IPS-NIHi7 (cell line): Measurements from ENCODE around the gene STX1B.

Experiments
- DNase-seq: peaks from one replicate; pipeline ENCODE4 v3.0.0; 2012; ENCODE audit warnings: mixed read lengths; ENCODE audit errors: extremely low spot score

Gene STX1B

DNA sequence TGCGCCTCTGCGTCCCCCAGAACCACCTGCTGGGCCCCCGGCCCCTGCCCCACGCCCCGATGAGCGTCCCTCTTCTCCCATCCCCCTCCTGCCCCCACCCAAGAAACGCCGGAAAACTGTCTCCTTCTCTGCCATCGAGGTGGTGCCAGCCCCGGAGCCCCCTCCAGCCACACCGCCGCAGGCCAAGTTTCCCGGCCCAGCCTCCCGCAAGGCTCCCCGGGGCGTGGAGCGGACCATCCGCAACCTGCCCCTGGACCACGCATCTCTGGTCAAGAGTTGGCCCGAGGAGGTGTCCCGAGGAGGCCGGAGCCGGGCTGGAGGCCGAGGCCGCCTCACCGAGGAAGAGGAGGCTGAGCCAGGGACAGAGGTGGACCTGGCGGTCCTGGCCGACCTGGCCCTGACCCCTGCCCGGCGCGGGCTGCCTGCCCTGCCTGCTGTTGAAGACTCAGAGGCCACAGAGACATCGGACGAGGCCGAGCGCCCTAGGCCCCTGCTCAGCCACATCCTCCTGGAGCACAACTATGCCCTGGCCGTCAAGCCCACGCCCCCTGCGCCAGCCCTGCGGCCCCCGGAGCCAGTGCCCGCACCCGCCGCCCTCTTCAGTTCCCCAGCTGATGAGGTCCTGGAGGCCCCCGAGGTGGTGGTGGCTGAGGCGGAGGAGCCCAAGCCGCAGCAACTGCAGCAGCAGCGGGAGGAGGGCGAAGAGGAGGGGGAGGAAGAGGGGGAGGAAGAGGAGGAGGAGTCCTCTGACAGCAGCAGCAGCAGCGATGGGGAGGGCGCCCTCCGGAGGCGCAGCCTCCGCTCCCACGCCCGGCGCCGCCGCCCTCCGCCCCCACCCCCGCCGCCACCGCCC, 31.0 kb downstream of the STX1B start:
- no peak for DNase-seq

DNA sequence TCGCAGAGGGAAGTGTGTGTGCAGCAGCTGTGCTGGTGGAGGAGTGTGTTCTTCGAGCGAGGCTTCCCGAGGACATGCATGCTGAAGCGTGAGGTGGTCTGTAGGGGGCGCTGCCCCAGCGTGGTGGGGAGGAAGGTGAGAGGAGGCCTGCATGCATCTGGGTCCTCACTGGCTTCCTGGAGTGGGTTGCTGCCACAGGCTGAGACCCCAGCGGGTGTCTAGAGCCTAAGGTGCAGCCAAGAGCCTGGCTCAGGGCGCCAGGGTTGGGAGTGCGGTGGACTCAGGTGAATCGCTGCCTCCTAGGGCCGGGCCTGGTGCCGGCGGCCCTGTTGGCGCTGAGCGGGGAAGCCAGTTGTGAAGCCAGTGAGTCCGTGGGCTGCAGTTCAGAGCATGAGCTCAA, 32.9 kb downstream of the STX1B start:
- DNase-seq = peak; percentile 81

DNA sequence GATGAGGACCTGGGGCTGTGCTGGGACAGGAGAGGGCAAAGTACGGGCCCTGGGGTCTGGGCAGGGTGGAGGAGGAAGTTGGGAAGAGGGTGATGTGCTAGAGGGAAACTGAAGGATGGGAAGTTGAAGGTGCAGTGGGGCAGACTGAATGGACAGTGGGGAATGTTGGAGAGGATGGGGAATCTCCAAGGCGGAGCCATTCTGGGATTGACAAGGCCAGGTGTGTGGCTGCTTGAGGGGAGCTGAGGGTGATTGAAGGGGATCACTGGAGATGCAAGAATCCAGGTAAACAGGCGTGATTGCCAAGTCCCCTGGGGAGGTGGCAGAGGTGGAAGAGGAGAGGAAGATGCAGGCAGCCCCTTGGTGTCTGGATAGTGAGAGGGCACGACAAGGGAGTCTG, 34.0 kb downstream of the STX1B start:
- DNase-seq = no peak

DNA sequence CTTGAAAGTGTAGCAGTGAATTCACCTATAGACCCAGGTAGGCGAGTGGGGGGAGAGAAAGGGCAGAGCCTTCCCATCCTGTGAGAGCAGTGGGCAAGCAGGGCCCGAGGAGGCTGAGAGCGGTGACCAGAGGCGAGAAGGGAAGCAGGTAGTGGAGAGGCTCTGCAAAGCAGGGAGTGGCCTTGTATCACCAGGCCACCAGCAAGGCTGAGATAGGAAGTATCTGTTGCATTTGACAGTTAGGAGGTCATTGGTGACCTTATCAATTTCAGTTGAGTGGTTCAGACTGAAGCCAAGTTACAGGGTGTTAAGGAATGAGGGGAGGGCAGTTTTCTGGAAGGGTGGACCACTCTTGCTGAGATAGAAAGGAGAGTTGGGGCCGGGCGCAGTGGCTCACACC, 36.1 kb downstream of the STX1B start:
- no peak for DNase-seq

DNA sequence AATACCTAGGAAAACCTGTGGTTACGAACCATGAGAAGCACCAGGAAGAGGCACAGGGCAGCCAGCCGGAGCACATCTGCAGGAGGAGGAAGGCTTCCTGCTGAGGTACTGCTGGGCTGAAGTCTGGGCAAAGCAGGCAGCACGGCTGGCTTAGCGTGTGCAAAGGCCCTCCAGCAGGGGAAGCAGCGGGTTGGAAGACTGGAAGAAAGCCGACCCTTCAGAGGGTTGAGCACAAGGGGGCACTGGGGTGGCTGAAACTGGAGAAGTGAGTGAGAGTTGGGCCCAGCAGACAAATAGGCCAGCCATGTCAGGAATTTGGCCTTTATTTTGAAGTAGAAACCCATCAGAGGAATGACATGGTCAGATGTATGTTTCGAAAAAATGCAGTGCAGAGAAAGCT, 37.6 kb downstream of the STX1B start:
- DNase-seq = peak; percentile 35

DNA sequence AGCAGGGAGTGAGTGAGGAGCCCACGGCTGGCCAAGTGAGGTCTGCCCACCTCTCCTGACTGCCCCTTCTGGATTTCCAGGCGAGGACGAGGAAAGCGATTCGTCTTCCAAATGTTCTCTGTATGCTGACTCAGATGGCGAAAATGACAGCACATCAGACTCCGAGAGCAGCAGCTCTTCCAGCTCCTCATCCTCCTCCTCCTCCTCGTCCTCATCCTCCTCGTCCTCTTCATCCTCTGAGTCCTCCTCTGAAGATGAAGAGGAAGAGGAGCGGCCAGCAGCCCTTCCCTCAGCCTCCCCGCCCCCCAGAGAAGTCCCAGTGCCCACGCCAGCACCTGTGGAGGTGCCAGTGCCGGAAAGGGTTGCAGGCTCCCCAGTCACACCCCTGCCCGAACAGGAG, 39.1 kb downstream of the STX1B start:
- DNase-seq = no peak

DNA sequence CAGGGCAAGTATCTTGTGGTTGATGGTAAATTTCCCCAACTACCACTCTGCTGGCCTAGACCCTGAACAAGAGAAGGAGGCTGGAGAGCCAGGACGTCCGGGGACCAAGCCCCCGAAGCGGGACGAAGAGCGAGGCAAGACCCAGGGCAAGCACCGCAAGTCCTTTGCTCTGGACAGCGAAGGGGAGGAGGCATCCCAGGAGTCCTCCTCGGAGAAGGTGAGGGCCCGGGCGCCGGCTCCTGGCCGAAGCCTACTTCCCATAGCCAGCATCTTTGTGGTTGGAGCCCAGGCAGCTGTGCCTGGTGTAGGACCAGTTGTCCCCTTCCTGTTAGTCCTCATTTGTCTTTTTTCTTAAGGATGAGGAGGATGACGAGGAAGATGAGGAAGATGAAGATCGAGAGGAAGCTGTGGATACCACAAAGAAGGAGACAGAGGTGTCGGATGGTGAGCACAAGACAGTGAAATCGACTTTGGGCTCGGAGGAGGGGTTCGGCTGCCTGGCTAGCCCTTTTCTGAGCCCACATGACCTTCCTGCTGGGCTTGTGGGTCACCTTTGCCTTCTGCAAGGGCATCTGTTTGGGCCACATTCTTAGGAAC, 41.1 kb downstream of the STX1B start:
- no peak for DNase-seq

DNA sequence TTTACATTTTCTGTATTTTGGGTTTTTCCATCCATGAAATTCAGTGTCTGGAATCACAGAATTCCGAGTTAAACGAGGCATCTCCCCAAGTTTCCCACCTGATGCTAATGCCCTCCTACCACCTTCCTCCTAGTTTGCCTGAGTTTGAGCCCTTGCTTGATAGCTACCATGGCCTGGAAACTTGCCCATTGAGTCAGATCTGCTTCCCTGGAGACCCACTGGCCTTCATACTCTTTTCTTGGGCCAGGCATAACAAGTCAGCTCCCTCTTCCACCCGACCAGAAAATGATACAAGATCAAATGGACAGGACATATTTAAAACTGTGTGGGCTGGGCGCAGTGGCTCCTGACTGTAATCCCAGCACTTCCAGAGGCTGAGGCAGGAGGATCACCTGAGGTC, 42.6 kb downstream of the STX1B start:
- no peak for DNase-seq

DNA sequence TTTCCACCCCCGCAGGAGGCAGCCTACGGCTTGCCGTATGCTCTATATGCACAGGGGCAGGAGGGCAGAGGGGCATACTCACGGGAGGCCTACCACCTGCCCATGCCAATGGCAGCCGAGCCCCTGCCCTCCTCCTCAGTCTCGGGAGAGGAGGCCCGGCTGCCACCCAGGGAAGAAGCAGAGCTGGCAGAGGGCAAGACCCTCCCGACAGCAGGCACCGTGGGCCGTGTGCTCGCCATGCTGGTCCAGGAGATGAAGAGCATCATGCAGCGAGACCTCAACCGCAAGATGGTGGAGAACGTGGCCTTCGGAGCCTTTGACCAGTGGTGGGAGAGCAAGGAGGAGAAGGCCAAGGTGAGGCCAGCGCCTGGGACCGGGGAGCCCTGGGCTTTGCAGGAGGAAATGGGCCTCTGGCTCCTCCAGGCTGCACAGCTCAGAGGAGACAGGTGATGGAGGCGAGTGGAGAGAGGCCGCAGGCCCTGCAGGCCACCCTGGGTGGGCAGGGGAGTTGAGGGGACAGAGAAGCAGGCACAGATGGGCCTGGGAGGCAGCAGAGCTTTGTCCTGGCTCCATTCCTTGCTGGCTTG, 44.3 kb downstream of the STX1B start:
- DNase-seq = no peak

DNA sequence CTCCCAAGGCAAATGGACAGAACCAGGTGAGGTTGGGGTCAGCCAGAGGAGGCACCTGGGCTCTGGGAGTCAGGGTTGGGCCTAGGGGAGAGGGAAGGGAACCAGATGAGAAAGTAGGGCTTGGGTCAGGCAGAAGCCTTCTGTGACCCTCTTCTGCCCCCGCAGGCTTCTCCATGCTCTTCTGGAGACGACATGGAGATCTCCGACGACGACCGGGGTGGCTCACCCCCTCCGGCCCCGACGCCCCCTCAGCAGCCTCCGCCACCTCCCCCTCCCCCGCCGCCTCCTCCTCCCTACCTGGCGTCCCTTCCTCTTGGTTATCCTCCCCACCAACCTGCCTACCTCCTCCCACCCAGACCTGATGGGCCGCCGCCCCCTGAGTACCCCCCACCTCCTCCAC, 45.0 kb downstream of the STX1B start:
- no peak for DNase-seq

DNA sequence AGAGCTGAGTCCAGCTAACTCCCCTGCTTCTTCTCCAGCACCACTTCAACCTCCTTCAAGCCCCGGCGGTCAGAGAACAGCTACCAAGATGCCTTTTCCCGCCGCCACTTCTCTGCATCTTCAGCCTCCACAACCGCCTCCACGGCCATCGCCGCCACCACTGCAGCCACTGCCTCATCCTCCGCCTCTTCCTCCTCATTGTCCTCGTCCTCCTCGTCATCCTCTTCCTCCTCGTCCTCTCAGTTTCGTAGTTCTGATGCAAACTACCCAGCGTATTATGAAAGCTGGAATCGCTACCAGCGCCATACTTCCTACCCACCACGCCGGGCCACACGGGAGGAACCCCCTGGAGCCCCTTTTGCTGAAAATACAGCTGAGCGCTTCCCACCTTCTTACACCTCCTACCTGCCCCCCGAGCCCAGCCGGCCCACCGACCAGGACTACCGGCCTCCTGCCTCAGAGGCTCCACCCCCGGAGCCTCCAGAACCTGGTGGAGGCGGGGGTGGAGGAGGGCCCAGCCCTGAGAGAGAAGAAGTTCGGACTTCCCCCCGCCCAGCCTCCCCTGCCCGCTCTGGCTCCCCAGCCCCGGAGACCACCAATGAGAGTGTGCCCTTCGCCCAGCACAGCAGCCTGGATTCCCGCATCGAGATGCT, 45.7 kb downstream of the STX1B start:
- DNase-seq = no peak

DNA sequence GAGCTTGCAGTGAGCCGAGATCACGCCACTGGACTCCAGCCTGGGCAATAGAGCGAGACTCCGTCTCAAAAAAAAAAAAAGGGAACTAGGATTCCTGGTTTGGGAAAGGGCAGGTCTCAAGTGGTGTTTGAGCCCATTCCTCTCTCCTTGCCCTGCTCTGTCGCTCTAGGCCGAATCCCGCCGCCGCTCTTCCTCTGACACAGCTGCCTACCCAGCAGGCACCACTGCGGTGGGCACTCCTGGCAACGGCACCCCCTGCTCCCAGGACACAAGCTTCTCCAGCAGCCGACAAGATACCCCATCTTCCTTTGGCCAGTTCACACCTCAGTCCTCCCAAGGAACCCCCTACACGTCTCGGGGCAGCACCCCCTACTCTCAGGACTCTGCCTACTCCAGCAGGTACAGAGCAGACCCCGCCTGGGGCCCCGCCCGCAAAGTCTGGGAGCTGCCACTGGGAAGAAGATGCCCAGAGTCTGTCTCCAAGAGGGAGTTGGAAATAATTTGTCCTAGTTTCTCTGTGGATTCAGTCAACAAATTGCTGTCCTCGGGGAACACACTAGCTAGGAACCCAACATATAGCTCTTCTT, 46.4 kb downstream of the STX1B start:
- no peak for DNase-seq

DNA sequence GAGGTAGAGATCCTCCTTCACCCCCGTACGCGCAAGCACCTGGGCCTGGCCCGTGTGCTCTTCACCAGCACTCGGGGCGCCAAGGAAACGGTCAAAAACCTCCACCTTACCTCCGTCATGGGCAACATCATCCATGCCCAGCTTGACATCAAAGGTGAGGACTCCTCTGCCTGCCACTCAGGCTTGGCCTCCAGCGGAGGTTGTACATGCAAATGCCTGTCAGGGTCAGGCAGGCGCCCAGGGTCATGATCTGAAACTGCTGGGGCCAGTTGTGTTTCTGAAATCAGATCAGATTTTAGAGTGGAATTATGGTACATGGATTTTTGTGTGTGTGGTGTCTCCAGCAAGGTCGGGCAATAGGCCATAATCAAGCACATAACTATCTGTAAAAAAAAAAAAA, 49.1 kb downstream of the STX1B start:
- DNase-seq = no peak

DNA sequence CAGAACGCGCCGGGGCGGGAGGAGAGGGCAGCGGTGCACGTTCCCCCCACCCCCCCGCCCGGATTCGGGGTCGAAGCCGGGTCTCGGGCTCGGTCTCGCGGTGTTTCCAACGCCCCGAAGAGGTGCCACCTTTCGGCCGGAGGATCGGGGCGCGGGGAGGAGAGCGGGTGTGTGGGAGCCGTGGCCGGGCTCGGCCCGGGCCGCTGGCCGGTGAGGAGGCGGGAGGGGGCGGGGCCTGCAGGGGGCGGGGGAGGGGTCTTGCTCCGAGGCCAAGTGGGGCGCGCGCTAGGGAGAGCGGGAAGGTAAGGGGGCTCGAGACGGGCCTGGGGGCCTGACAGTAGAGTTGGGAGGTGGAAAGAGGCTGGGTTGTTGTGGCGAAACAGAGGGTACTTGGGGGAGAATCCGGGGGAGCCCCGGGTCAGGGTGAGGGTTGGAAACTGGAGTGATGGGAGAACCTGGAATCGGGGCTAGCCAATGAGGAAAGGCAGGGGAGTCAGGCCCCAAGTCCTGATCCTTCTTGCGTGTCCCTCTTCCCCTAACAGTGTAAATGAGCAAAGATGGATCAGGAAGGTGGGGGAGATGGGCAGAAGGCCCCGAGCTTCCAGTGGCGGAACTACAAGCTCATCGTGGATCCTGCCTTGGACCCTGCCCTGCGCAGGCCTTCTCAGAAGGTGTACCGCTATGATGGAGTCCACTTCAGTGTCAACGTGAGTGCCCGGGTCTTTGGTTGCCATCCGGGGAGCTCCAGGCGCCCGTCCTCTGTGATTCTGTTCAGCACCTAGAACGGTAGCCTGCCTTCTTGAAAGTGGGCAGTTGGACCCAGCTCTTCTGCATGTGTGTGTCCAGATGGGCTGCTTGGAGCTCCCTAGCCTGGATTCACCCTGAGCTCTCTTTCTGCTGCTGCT, 52.0 kb downstream of the STX1B start:
- DNase-seq = peak; percentile 89

DNA sequence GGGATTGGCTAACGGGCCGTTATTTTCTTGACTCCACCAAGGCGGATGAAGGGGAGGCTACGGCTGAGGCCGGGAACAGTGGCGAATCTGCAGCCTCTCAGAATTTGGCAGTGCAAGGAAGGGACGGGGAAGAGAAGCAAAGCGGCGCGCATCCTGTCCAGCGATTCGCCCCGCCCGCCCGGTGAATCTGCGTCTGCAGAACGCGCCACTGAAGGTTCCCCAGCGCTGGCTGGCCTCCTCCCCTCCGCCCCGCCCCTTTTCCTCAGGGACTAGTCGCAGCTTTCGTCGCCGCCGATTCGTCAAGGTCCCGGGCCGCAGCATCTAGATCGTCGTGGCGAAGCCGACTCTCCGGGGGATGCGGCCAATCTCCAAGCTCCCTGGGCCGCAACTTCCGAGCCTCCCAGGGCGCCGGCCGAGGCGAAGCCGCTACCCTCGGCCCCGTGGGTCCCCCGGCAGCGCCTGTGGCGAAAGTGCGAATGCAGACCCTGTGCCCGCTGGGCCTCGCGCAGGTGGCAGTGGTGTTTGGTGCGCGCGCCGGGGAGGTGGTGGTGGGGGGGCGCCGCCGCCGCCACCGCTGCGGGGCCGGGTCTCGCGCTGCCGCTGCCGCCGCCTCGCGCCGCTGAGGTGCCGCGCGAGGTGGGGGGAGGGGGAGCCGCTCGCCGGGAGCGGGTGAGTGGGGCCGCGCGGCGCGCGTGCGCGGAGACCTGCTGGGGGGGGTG, 52.8 kb downstream of the STX1B start, which contains the start of gene SETD1A:
SETD1A (plus strand) TSS at position 299 of the 719 bp plus-strand sequence. CDS start 978 bp downstream, outside the sequence.
- DNase-seq = peak; percentile 94

DNA sequence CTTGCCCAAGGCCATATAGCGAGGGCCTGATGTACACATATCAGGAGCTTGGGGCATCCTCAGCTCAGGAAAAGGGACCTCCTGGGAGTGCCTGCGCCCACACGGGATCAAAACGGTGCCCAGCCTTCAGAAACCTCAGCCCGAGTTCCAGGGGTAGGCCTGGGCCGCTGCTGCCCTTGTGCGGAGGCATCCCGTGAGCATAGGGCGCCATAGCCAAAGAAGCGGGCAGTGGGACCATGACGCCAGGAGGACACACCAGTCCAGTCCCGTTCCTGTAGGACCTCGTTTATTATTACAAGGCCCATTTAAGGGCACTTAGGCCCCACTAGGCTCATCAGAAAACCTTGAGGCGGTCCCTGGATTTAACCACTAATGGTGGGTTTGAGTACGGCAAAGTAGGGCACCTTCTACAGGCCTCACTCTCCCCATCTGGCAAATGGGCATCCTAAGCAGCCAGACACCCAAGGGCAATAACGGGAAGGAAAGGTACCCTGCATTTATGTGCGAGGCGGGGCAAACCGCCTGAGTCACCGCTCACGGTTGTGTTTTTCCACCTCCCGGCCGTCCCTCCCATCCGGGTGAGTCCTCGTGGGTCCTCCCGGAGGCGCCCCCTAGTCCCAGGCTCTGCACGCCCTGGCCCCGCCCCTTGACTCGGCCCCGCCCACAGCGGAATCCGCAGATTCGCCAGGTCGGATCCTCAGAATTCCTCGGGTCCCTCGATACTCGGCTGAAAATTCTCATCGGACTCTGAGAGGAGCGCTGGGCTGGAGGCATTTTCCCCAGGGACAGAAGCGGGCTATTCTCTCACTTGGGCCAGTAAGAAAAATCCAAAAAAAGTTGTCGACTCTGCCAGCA, 53.6 kb downstream of the STX1B start:
- peak; percentile 84 for DNase-seq

DNA sequence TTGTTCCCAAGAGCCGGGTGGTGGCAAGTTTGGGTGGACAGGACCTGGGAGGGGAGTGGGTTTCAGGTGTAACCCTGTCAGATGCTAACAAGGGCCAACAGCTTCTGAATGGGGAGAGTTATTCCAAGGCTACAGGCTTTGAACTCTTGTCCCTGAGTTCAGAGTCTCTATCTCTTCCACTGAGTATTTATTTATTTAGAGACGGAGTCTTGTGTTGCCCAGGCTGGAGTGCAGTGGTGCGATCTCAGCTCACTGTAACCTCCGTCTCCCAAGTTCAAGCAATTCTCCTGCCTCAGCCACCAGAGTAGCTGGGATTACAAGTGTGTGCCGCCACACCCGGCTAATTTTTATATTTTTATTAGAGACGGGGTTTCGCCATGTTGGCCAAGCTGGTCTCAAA, 55.4 kb downstream of the STX1B start:
- no peak for DNase-seq

DNA sequence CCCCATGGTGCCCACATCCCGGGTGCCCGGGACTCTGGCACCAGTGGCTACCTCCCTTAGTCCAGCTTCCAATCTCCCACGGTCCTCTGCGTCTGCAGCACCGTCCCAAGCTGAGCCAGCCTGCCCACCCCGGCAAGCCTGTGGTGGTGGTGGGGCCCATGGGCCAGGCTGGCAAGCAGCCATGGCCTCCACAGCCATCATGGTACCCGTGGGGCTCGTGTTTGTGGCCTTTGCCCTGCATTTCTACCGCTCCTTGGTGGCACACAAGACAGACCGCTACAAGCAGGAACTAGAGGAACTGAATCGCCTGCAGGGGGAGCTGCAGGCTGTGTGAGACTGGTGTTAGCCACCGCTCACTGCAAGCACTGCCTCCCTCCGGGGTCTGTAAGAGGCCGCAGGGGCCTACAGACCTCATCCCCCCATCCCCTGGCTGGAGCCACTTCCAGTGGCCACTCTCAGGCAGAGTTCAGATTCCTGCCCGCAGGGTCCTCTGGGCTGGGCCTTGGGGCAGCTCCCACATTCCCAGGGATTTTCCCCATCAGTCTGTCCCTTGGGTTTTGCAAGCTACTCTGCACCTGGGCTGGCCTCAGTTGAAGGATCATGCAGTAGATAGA, 56.8 kb downstream of the STX1B start:
- DNase-seq = peak; percentile 60

DNA sequence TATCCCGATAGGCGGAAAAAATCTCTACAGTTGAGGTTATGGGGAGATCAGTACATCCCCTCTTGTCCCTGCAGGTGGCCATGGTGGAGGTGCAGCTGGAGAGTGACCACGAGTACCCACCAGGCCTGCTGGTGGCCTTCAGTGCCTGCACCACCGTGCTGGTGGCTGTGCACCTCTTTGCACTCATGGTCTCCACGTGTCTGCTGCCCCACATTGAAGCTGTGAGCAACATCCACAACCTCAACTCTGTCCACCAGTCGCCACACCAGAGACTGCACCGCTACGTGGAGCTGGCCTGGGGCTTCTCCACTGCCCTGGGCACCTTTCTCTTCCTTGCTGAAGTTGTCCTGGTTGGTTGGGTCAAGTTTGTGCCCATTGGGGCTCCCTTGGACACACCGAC, 57.3 kb downstream of the STX1B start:
- no peak for DNase-seq
